CD4-positive, alpha-beta T cell treated with Interleukin-2 at 100 ng/mL for 4 hours (primary cell): ENCODE results near the gene GDF10.

Experiments
- DNase-seq: peaks from one replicate; pipeline ENCODE4 v3.0.0-alpha.2; 2020; ENCODE audit warnings: low spot score

GDF10 gene

GRCh38 chr10:47333532-47333931, 33.5 kb downstream of the GDF10 start:
- DNase-seq = no peak

GRCh38 chr10:47334466-47335295, 34.7 kb downstream of the GDF10 start:
- DNase-seq = no peak

GRCh38 chr10:47335906-47336305, 35.9 kb downstream of the GDF10 start:
- DNase-seq = no peak

GRCh38 chr10:47336387-47337134, 36.6 kb downstream of the GDF10 start:
- DNase-seq = no peak

GRCh38 chr10:47337310-47337709, 37.3 kb downstream of the GDF10 start:
- no peak for DNase-seq

GRCh38 chr10:47339186-47339735, 39.3 kb downstream of the GDF10 start:
- DNase-seq = no peak

GRCh38 chr10:47339759-47340607, 40.0 kb downstream of the GDF10 start:
- DNase-seq = no peak

- DNase-seq = peak; percentile 68
Measured at GRCh38 chr10:47340608-47341170, 40.7 kb downstream of the GDF10 start.

- no peak for DNase-seq
Measured at GRCh38 chr10:47344996-47345870, 45.2 kb downstream of the GDF10 start.

GRCh38 chr10:47346581-47347302, 46.7 kb downstream of the GDF10 start:
- no peak for DNase-seq

- DNase-seq = no peak
Measured at GRCh38 chr10:47347303-47347675, 47.3 kb downstream of the GDF10 start.

- no peak for DNase-seq
Measured at GRCh38 chr10:47348138-47348651, 48.2 kb downstream of the GDF10 start, which contains the start of gene RBP3. Gene RBP3, plus strand, starts transcription at chr10:47348363. Its CDS starts 122 bp downstream, at chr10:47348485.

GRCh38 chr10:47348661-47349470, 48.9 kb downstream of the GDF10 start:
- no peak for DNase-seq

- no peak for DNase-seq
Measured at GRCh38 chr10:47349516-47349915, 49.5 kb downstream of the GDF10 start.

- DNase-seq = no peak
Measured at GRCh38 chr10:47349941-47350371, 50.0 kb downstream of the GDF10 start.

- DNase-seq = no peak
Measured at GRCh38 chr10:47350671-47351640, 51.0 kb downstream of the GDF10 start.
